OCI-LY7 (cell line): ENCODE results near the gene PARD3.

Experiments
- CTCF ChIP-seq: fragments of 200-600 bp; sonication (generic); conservative IDR thresholded peaks from 2 replicates; pipeline ENCODE4 v1.5.1; 2014; ENCODE audit warnings: mild to moderate bottlenecking, antibody characterized with exemption, low read length, moderate library complexity, mixed read lengths
- EZH2phosphoT487 ChIP-seq: fragments of 200-600 bp; sonication (generic); IDR thresholded peaks from 2 replicates; pipeline ENCODE4 v1.6.1; 2018; ENCODE audit warnings: low read depth, borderline replicate concordance, mild to moderate bottlenecking, mixed run types, antibody characterized with exemption, low read length, moderate library complexity, mixed read lengths

- no peak for TF ChIP-seq CTCF
- no peak for TF ChIP-seq EZH2phosphoT487
Observed at GRCh38 chr10:34821587-34822585, 6.8 kb upstream of the PARD3 start.
